H9 (cell line): ENCODE data around the gene TTC7B. TPM values are rescaled to one million over a fixed set of nuclear protein-coding genes. Genes with fewer than 3 reads are reported as not detected.

Experiments used
- DNase-seq: peaks from one replicate; pipeline ENCODE4 v3.0.0-alpha.2; 2017
- H2AFZ ChIP-seq: one replicate; pipeline ENCODE4 v1.6.1; 2013; ENCODE audit warnings: mild to moderate bottlenecking, low read length, control low read depth, moderate library complexity
- H2AK5ac ChIP-seq: 2 replicates; pipeline ENCODE4 v1.6.1; 2013; ENCODE audit warnings: low read length, control low read depth, mixed read lengths; ENCODE audit not compliant: insufficient read length
- H2BK120ac ChIP-seq: one replicate; pipeline ENCODE4 v1.6.1; 2013; ENCODE audit warnings: low read depth, mild to moderate bottlenecking, low read length, control low read depth, inconsistent platforms; ENCODE audit not compliant: poor library complexity, severe bottlenecking
- H2BK12ac ChIP-seq: 2 replicates; pipeline ENCODE4 v1.6.1; 2013; ENCODE audit warnings: low read length, control low read depth, mixed read lengths, low read depth; ENCODE audit not compliant: insufficient read length
- H2BK15ac ChIP-seq: 2 replicates; pipeline ENCODE4 v1.6.1; 2013; ENCODE audit warnings: low read depth, low read length, control low read depth
- H2BK20ac ChIP-seq: one replicate; pipeline ENCODE4 v1.6.1; 2013; ENCODE audit warnings: low read depth, mild to moderate bottlenecking, low read length, control low read depth, inconsistent platforms; ENCODE audit not compliant: poor library complexity, severe bottlenecking
- H2BK5ac ChIP-seq: 2 replicates; pipeline ENCODE4 v1.6.1; 2013; ENCODE audit warnings: low read length, control low read depth, mixed read lengths; ENCODE audit not compliant: insufficient read length
- H3K14ac ChIP-seq: 2 replicates; pipeline ENCODE4 v1.6.1; 2013; ENCODE audit warnings: low read length, control low read depth; ENCODE audit not compliant: insufficient read depth
- H3K18ac ChIP-seq: 2 replicates; pipeline ENCODE4 v1.6.1; 2013; ENCODE audit warnings: low read depth, mild to moderate bottlenecking, mixed read lengths, low read length, control low read depth; ENCODE audit not compliant: insufficient read length
- H3K23ac ChIP-seq: 2 replicates; pipeline ENCODE4 v1.6.1; 2013; ENCODE audit warnings: low read length, control low read depth, mixed read lengths, low read depth; ENCODE audit not compliant: insufficient read length
- H3K23me2 ChIP-seq: 2 replicates; pipeline ENCODE4 v1.6.1; 2013; ENCODE audit warnings: low read depth, mild to moderate bottlenecking, mixed read lengths, low read length, control low read depth; ENCODE audit not compliant: insufficient read length, poor library complexity, severe bottlenecking
- H3K27ac ChIP-seq: 2 replicates; pipeline ENCODE4 v1.5.1; 2013; ENCODE audit warnings: low read length, control low read depth, mixed read lengths, low read depth; ENCODE audit not compliant: insufficient read length
- H3K27me3 ChIP-seq: 2 replicates; pipeline ENCODE4 v1.6.1; 2013; ENCODE audit warnings: low read length, control low read depth, inconsistent platforms; ENCODE audit not compliant: insufficient read depth
- H3K4ac ChIP-seq: 2 replicates; pipeline ENCODE4 v1.6.1; 2013; ENCODE audit warnings: low read depth, mild to moderate bottlenecking, control low read depth, inconsistent platforms, low read length, moderate library complexity
- H3K4me1 ChIP-seq: 2 replicates; pipeline ENCODE4 v1.6.1; 2013; ENCODE audit warnings: low read length, control low read depth, inconsistent platforms; ENCODE audit not compliant: insufficient read depth
- H3K4me2 ChIP-seq: 2 replicates; pipeline ENCODE4 v1.6.1; 2013; ENCODE audit warnings: low read length, control low read depth, mixed read lengths; ENCODE audit not compliant: insufficient read length, insufficient read depth
- H3K56ac ChIP-seq: 2 replicates; pipeline ENCODE4 v1.6.1; 2013; ENCODE audit warnings: low read depth, mild to moderate bottlenecking, mixed read lengths, low read length, control low read depth; ENCODE audit not compliant: insufficient read length
- H3K79me1 ChIP-seq: 2 replicates; pipeline ENCODE4 v1.6.1; 2013; ENCODE audit warnings: low read depth, mild to moderate bottlenecking, moderate library complexity, low read length, control low read depth, inconsistent platforms; ENCODE audit not compliant: insufficient read depth, poor library complexity, severe bottlenecking
- H3K79me2 ChIP-seq: 2 replicates; pipeline ENCODE4 v1.6.1; 2013; ENCODE audit warnings: low read length, control low read depth, inconsistent platforms; ENCODE audit not compliant: insufficient read depth
- H3K9ac ChIP-seq: 2 replicates; pipeline ENCODE4 v1.6.1; 2013; ENCODE audit warnings: low read length, control low read depth, mixed read lengths; ENCODE audit not compliant: insufficient read length; ENCODE audit errors: extremely low read depth
- H3K9me3 ChIP-seq: one replicate; pipeline ENCODE4 v1.6.1; 2013; ENCODE audit warnings: low read depth, low read length, inconsistent platforms; ENCODE audit not compliant: control insufficient read depth
- H3T11ph ChIP-seq: one replicate; pipeline ENCODE4 v1.6.1; 2013; ENCODE audit warnings: mild to moderate bottlenecking, low read length, control low read depth, inconsistent platforms
- H4K20me1 ChIP-seq: one replicate; pipeline ENCODE4 v1.6.1; 2013; ENCODE audit not compliant: control insufficient read depth, insufficient read length, insufficient read depth
- H4K5ac ChIP-seq: 2 replicates; pipeline ENCODE4 v1.6.1; 2013; ENCODE audit warnings: low read depth, mild to moderate bottlenecking, mixed read lengths, low read length, control low read depth; ENCODE audit not compliant: insufficient read length
- H4K8ac ChIP-seq: replicated peaks from 2 replicates; pipeline ENCODE4 v1.6.1; 2013; ENCODE audit warnings: low read length, control low read depth, mixed read lengths, low read depth; ENCODE audit not compliant: insufficient read length
- H4K91ac ChIP-seq: 2 replicates; pipeline ENCODE4 v1.6.1; 2013; ENCODE audit warnings: low read depth, mild to moderate bottlenecking, moderate library complexity, mixed read lengths, low read length, control low read depth; ENCODE audit not compliant: insufficient read length
- H3K27ac Mint-ChIP-seq, 3 experiments: 2 replicates in 2 of 3; 3 replicates in 1 of 3; pipeline ENCODE4 v1.8.0; 2020 to 2021; ENCODE audit warnings: mixed read lengths in 3 of 3, mild to moderate bottlenecking in 1 of 3, moderate library complexity in 1 of 3
- H3K27me3 Mint-ChIP-seq: 2 replicates; pipeline ENCODE4 v1.8.0; 2021; ENCODE audit warnings: low read depth, mild to moderate bottlenecking, moderate library complexity, mixed read lengths
- H3K36me3 Mint-ChIP-seq, 3 experiments: 2 replicates in 2 of 3; 3 replicates in 1 of 3; pipeline ENCODE4 v1.8.0; 2020 to 2021; ENCODE audit warnings: low read depth in 3 of 3, mixed read lengths in 3 of 3; ENCODE audit not compliant: insufficient read depth in 1 of 3
- H3K4me1 Mint-ChIP-seq, 2 experiments: 2 replicates each; pipeline ENCODE4 v1.8.0; 2020; ENCODE audit warnings: mixed read lengths in 2 of 2
- H3K4me3 Mint-ChIP-seq, 2 experiments: 2 replicates in 1 of 2; 3 replicates in 1 of 2; pipeline ENCODE4 v1.8.0; 2020 to 2021; ENCODE audit warnings: mild to moderate bottlenecking in 2 of 2, mixed read lengths in 2 of 2, moderate library complexity in 1 of 2
- H3K9me3 Mint-ChIP-seq, 2 experiments: 2 replicates in 1 of 2; 3 replicates in 1 of 2; pipeline ENCODE4 v1.8.0; 2020; ENCODE audit warnings: mild to moderate bottlenecking in 2 of 2, mixed read lengths in 2 of 2, moderate library complexity in 1 of 2
- WGBS: extraction: QIAGEN DNeasy Blood & Tissue Kit; methylation state at CpG from one replicate; pipeline ENCODE4 v1.1.7; 2013; ENCODE audit warnings: missing lambda C conversion rate, low lambda C conversion rate, mixed read lengths; ENCODE audit not compliant: insufficient read length; ENCODE audit errors: extremely low coverage; 5-methylcytosine and 5-hydroxymethylcytosine counted together
- total RNA-seq: library from RNA; stranded (reverse); gene quantifications from 2 replicates; pipeline ENCODE4 v1.2.1, GENCODE V29; 2021
- TF ChIP-seq, protein P1 (sequence below): fragments of 200-600 bp; sonication (generic); conservative IDR thresholded peaks from 3 replicates; pipeline ENCODE4 v1.8.0; 2021; ENCODE audit warnings: antibody characterized with exemption, mild to moderate bottlenecking

The TTC7B gene
- total RNA-seq, 1 experiment from 2014 or later: 33.7 TPM

DNA sequence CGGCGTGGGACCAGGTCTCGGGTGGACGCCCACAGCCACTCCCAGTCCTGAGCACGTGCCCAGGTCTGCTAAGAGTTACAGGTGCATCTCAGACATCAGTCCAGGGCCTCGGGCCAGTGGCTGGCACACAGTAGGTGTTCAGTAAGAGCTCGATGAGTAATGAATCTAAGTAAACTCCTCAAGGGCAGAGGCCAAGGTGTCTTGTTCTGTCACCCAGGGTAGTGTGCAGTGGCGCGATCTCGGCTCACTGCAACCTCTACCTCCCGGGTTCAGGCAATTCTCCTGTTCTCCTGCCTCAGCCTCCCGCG, 11.2 kb downstream of the TTC7B start:
- Histone ChIP-seq H3K4me1 (peaks cover 6% of the 10 kb centered on the region; the same call in 1 of the 2 replicates), H4K5ac (no peak overlapping the region), H3K9ac (no peak overlapping the region), H4K91ac (no peak overlapping the region), H2BK120ac (no peak overlapping the region), H3K79me2 (no peaks in the 10 kb centered on the region), H3K27ac (no peak overlapping the region), H3K9me3 (no peaks in the 10 kb centered on the region), H3K18ac (no peak overlapping the region), H3T11ph (no peak overlapping the region), H3K56ac (no peak overlapping the region), H2BK20ac (no peak overlapping the region), H2AFZ (no peak overlapping the region), H4K8ac (no peak overlapping the region), H3K23ac (no peak overlapping the region), H2BK15ac (no peak overlapping the region), H3K23me2 (peaks cover 3% of the 10 kb centered on the region), H4K20me1 (no peaks in the 10 kb centered on the region), H3K4ac (no peak overlapping the region), H2BK5ac (no peak overlapping the region), H3K14ac (no peak overlapping the region), H3K79me1 (no peaks in the 10 kb centered on the region), H2AK5ac (no peak overlapping the region), H3K4me2 (no peak overlapping the region), H3K27me3 (no peaks in the 10 kb centered on the region), H2BK12ac (no peak overlapping the region)
- peaks cover 16 to 21% of the 10 kb centered on the region in 2 experiments for H3K4me1 Mint-ChIP-seq
- H3K36me3 Mint-ChIP-seq: peaks cover 0 to 5% (median 0%) of the 10 kb centered on the region in 3 experiments; a peak in 1 of 7 replicates
- no peaks in the 10 kb centered on the region for H3K27me3 Mint-ChIP-seq
- TF ChIP-seq, protein P1, sequence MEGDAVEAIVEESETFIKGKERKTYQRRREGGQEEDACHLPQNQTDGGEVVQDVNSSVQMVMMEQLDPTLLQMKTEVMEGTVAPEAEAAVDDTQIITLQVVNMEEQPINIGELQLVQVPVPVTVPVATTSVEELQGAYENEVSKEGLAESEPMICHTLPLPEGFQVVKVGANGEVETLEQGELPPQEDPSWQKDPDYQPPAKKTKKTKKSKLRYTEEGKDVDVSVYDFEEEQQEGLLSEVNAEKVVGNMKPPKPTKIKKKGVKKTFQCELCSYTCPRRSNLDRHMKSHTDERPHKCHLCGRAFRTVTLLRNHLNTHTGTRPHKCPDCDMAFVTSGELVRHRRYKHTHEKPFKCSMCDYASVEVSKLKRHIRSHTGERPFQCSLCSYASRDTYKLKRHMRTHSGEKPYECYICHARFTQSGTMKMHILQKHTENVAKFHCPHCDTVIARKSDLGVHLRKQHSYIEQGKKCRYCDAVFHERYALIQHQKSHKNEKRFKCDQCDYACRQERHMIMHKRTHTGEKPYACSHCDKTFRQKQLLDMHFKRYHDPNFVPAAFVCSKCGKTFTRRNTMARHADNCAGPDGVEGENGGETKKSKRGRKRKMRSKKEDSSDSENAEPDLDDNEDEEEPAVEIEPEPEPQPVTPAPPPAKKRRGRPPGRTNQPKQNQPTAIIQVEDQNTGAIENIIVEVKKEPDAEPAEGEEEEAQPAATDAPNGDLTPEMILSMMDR: no peak
- DNase-seq: no peak
- no peaks in the 10 kb centered on the region; a peak in 1 of 5 replicates for H3K9me3 Mint-ChIP-seq
- H3K4me3 Mint-ChIP-seq: no peak overlapping the region
- H3K27ac Mint-ChIP-seq: peak overlapping the region in 1 of 3 experiments; percentile 68; a peak in 1 of 7 replicates
- WGBS: no CpG with 5 or more reads among the region's 13 CpGs
